ENCODE data around the gene IGSF6.
"Not testable (repeated sequence)": the region's sequence is repeated elsewhere in the genome, so short reads cannot be mapped to it uniquely, and the experiment has no call there.

IGSF6 gene, protein sequence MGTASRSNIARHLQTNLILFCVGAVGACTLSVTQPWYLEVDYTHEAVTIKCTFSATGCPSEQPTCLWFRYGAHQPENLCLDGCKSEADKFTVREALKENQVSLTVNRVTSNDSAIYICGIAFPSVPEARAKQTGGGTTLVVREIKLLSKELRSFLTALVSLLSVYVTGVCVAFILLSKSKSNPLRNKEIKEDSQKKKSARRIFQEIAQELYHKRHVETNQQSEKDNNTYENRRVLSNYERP

GRCh38 chr16:21652453-21652852 is at the start of gene IGSF6:
Gene IGSF6, minus strand, starts transcription at chr16:21652608. Its CDS starts 10 bp downstream, at chr16:21652598.
- no peak for DNase-seq (ENCODE audit: low read depth in 2 of 2)

- no peak for DNase-seq (ENCODE audit: low read depth in 2 of 2)
These were observed 48.9 kb upstream of the IGSF6 start for GRCh38 chr16:21701271-21701670.

- no peak for DNase-seq (ENCODE audit: low read depth in 2 of 2)
These were observed 46.0 kb upstream of the IGSF6 start for GRCh38 chr16:21698169-21699032.

GRCh38 chr16:21697032-21697431 is 44.6 kb upstream of the IGSF6 start:
- no peak for DNase-seq (ENCODE audit: low read depth in 2 of 2)

DNA sequence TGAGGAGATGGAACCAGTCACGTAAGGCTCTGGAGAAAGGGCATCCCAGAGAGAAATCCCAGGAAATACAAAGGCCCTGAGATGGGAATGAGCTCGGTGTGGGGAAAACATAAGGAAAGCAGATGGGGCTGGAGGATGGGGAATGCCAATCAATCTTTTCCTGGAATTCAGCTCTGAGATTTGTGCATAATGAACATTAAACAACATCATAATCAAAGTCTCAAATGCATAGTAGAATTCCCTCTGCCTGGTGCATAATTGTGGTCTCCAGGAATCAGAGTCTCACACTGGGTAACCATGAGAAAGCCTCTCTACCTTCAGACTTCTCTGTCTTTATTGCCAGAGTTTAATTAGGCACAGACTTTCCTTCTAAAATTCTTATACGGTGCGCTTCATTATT is 42.2 kb upstream of the IGSF6 start:
- no peak for DNase-seq (ENCODE audit: low read depth in 2 of 2)

- DNase-seq (ENCODE audit: low read depth in 2 of 2), result not testable (repeated sequence)
These were observed 38.6 kb upstream of the IGSF6 start for GRCh38 chr16:21690967-21691366.

DNA sequence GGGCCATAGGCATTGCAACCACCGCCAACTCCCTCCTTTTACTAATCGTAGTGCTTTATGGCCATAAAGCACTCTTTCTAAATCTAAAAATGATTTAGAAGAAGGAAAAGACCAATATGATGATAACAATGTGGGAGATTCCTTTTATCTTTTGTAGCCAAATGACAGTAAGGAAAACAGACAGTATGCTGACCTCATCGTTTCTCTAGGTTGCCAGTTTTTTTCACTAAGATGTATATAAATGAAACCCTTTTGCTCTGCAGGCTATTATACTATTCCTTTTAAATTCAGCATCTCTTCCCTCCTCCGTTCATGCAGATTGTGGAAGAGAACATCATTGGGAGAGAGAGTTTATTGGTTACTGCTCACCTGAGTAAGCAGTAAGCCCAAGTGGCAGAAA is 36.7 kb upstream of the IGSF6 start:
- DNase-seq (ENCODE audit: low read depth in 2 of 2), result no peak

GRCh38 chr16:21685034-21685455 is 32.6 kb upstream of the IGSF6 start:
- no peak for DNase-seq (ENCODE audit: low read depth in 2 of 2)

GRCh38 chr16:21684199-21684598 is 31.8 kb upstream of the IGSF6 start:
- DNase-seq (ENCODE audit: low read depth in 2 of 2), result no peak

GRCh38 chr16:21683184-21683583 is 30.8 kb upstream of the IGSF6 start:
- DNase-seq (ENCODE audit: low read depth in 2 of 2), result no peak

- DNase-seq (ENCODE audit: low read depth in 2 of 2), result not testable (repeated sequence)
These were observed 28.3 kb upstream of the IGSF6 start for GRCh38 chr16:21680714-21681113.

DNA sequence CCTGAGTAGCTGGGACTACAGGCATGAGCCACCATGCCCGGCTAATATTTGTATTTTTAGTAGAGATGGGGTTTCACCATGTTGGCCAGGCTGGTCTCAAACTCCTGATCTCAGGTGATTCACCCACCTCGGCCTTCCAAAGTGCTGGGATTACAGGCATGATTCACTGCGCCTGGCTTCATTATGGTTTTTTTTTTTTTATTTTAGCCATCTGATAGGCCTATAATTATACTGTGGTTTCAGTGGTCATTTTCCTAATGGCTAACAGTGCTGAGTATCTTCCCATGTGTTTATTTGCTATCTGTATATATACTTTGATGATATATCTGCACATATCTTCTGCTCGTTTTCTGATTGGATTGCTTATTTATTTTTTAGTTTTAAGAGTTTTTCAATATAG is 22.0 kb upstream of the IGSF6 start:
- not testable (repeated sequence) for DNase-seq (ENCODE audit: low read depth in 2 of 2)

DNA sequence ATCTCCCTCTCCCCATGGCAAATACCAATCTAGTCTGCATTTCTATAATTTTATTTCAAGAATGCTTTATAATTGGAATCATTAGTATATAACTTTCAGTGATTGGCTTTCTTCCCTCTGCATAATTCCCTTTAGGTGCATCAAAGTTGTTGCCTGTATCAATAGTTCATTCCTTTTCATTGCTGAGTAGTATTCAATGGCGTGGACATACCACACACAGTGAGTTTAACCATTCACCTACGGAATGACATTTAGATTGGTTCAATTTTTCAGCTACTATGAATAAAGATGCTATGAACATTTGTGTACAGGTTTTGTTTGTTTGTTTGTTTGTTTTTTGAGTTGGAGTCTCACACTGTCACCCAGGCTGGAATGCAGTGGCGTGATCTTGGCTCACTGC is 21.1 kb upstream of the IGSF6 start:
- no peak for DNase-seq (ENCODE audit: low read depth in 2 of 2)

DNA sequence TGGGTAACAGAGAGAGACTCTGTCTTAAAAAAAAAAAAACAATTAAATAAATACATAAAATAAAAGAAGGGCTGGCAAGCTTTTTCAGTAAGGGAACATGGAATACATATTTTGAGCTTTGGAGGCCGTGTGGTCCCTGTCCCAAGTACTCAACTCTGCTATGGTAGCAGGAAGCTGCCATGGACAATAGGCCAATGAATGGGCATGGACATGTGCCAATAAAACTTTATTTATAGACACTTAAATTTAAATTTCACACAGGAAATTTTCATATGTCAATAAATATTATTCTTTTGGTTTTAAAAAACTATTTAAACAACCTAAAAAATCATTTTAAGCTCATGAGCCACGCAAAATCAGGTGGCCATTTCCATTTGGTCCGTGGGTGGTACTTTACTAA is 15.2 kb upstream of the IGSF6 start:
- no peak for DNase-seq (ENCODE audit: low read depth in 2 of 2)

DNA sequence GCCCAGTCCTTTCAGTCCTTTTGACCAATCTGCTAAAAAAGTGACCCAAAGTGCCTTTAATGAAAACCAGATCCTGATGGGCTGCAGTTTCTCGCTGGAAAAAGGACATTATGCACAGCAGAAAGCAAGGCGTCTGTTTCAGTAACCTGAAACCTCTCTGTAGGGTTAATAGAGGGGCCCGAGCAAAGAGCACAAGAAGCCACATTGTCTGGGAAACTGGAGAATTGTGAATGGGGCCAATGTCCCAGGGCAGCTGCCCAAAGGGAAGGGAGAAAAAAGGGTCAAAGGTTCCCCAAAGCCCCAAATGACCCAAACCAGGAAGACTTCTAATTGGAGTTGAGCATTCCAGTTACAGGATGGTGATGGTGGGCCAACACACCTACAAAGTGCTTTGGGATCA is 14.4 kb upstream of the IGSF6 start:
- no peak for DNase-seq (ENCODE audit: low read depth in 2 of 2)

GRCh38 chr16:21664801-21665492 is 12.5 kb upstream of the IGSF6 start:
- DNase-seq (ENCODE audit: low read depth in 2 of 2), result no peak

DNA sequence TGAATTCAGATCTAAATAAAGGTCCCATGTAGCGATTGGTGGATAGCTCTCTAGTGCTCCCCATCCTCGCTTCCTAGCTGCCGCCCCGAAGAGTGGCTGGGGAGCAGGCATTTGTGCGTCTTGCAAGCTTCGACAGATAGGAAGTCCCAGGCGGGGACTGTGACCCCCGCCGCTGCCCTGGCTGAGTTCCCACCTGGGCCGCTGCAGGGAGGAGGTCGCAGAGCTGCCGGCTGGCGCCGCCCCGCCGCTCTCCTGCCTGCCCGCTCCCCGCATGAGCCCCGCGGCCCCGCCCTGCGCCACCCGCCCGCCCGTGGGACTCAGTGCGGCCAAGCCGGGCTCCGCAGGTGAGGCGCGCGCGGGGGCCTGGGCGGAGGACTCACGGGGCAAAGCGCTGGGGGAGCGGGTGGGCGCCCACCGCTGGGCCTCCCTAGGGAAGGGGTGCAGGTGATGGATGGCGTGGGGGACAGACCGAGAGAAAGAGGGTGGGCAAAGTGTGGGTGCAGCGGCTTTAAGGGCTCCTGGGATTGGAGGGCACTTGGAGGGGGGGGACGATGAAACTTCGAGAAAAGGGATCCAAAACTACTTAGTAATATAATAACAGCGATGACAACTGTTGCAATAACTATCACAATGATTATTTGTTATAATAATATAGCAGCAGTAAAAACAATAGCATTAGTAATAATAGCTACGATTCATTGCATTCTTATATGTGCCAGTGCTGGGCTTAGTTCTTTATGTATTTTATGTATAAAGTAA is 11.7 kb upstream of the IGSF6 start, which contains the start of gene OTOA:
Gene OTOA (plus strand): TSS at position 80 of the 759 bp plus-strand sequence. CDS start 14,547 bp downstream, outside the sequence.
- DNase-seq (ENCODE audit: low read depth in 2 of 2), result no peak

DNA sequence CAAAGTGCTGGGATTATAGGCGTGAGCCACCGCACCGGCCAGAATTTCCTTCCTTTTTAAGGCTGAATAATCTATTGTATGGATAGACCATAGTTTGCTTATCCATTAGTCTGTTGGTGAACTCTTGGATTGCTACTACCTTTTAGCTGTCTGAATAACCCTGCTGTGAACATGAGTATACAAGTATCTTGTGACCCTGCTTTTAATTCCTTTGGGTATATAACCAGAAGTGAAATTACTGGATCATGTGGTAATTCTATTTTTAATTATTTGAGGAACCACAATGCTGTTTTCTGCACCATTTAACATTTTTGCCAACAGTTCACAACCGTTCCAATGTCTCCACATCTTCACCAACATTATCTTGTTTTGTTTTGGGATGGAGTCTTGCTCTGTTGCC is 6.7 kb upstream of the IGSF6 start:
- DNase-seq (ENCODE audit: low read depth in 2 of 2), result no peak

GRCh38 chr16:21656795-21657768 is 4.7 kb upstream of the IGSF6 start:
- no peak for DNase-seq (ENCODE audit: low read depth in 2 of 2)

- no peak for DNase-seq (ENCODE audit: low read depth in 2 of 2)
These were observed 2.5 kb upstream of the IGSF6 start for GRCh38 chr16:21654881-21655280.

All from activated CD8-positive, alpha-beta memory T cell treated with anti-CD3 and anti-CD28 coated beads for 4 hours (primary cell).